WTC11 (cell line): ENCODE results near the gene TMEM17. TPM values are rescaled to one million over a fixed set of nuclear protein-coding genes. Genes with fewer than 3 reads are reported as not detected.
A peak's percentile ranks its signal among the peaks of the same experiment; 100 is the strongest.

ENCODE experiments used
- ATAC-seq: fragments of 200-7000 bp; cut with Tn5 transposase; 2 replicates; pipeline ENCODE4 v1.10.0; 2021; ENCODE audit warnings: mild to moderate bottlenecking, moderate library complexity
- CTCF ChIA-PET: fragments of 300-600 bp; sonication (Branson Sonifier 250); formaldehyde crosslinking; loops from one replicate; lab custom pipeline; 2021; ENCODE audit warnings: antibody characterized with exemption; lab: Charles Lee
- POLR2A ChIA-PET: fragments of 350-600 bp; sonication (Branson Sonifier 250); formaldehyde crosslinking; loops from one replicate; lab custom pipeline; 2021; ENCODE audit warnings: antibody characterized with exemption; lab: Charles Lee
- DNase-seq: peaks from one replicate; pipeline ENCODE4 v3.0.0; 2021; ENCODE audit warnings: low spot score
- H3K27ac Mint-ChIP-seq: 2 replicates; pipeline ENCODE4 v1.8.0; 2021; ENCODE audit warnings: mixed read lengths
- H3K27me3 Mint-ChIP-seq: 2 replicates; pipeline ENCODE4 v1.8.0; 2021; ENCODE audit warnings: low read depth, mild to moderate bottlenecking, moderate library complexity, mixed read lengths
- H3K36me3 Mint-ChIP-seq: 2 replicates; pipeline ENCODE4 v1.8.0; 2021; ENCODE audit warnings: mixed read lengths
- H3K4me1 Mint-ChIP-seq: 2 replicates; pipeline ENCODE4 v1.8.0; 2022; ENCODE audit warnings: mixed read lengths
- H3K4me3 Mint-ChIP-seq: 2 replicates; pipeline ENCODE4 v1.8.0; 2021; ENCODE audit warnings: mild to moderate bottlenecking, moderate library complexity, mixed read lengths
- H3K9me3 Mint-ChIP-seq: 2 replicates; pipeline ENCODE4 v1.8.0; 2021; ENCODE audit warnings: mixed read lengths
- ATF1 ChIP-seq: sonication (generic); formaldehyde crosslinking; IDR thresholded peaks from 2 replicates; pipeline ENCODE4 v1.8.1; 2023; ENCODE audit warnings: mild to moderate bottlenecking, moderate library complexity, missing genetic modification reagents
- ATF3 ChIP-seq: sonication (generic); formaldehyde crosslinking; conservative IDR thresholded peaks from 2 replicates; pipeline ENCODE4 v1.8.1; 2022; ENCODE audit warnings: mild to moderate bottlenecking, missing genetic modification reagents
- CREB1 ChIP-seq: sonication (generic); formaldehyde crosslinking; IDR thresholded peaks from 2 replicates; pipeline ENCODE4 v1.8.0; 2023; ENCODE audit warnings: mild to moderate bottlenecking, missing genetic modification reagents
- FOXJ3 ChIP-seq: sonication (generic); formaldehyde crosslinking; IDR thresholded peaks from 2 replicates; pipeline ENCODE4 v1.9.0; 2021; ENCODE audit warnings: missing genetic modification reagents, mild to moderate bottlenecking, borderline replicate concordance
- FOXP4 ChIP-seq: sonication (generic); formaldehyde crosslinking; IDR thresholded peaks from 2 replicates; pipeline ENCODE4 v1.8.0; 2022; ENCODE audit warnings: mild to moderate bottlenecking, missing genetic modification reagents
- GABPB1 ChIP-seq: sonication (generic); formaldehyde crosslinking; IDR thresholded peaks from 2 replicates; pipeline ENCODE4 v1.8.1; 2023; ENCODE audit warnings: mild to moderate bottlenecking, missing genetic modification reagents
- IRF1 ChIP-seq: sonication (generic); formaldehyde crosslinking; IDR thresholded peaks from 2 replicates; pipeline ENCODE4 v1.8.0; 2023; ENCODE audit warnings: missing genetic modification reagents
- JUN ChIP-seq: sonication (generic); formaldehyde crosslinking; IDR thresholded peaks from 2 replicates; pipeline ENCODE4 v1.8.0; 2023; ENCODE audit warnings: mild to moderate bottlenecking, missing genetic modification reagents
- MLX ChIP-seq: sonication (generic); formaldehyde crosslinking; IDR thresholded peaks from 2 replicates; pipeline ENCODE4 v1.8.1; 2023; ENCODE audit warnings: mild to moderate bottlenecking, missing genetic modification reagents, moderate library complexity
- ZNF423 ChIP-seq: fragments of 250-450 bp; sonication (Bioruptor Pico); IDR thresholded peaks from 2 replicates; pipeline ENCODE4 v2.1.2; 2022; ENCODE audit warnings: mild to moderate bottlenecking, moderate library complexity
- ZSCAN18 ChIP-seq: fragments of 250-450 bp; sonication (Bioruptor Pico); IDR thresholded peaks from 2 replicates; pipeline ENCODE4 v2.1.2; 2022; ENCODE audit warnings: mild to moderate bottlenecking, moderate library complexity
- total RNA-seq: library from RNA; stranded (reverse); gene quantifications from 3 replicates; pipeline ENCODE4 v1.2.3, GENCODE V29; 2021

Gene TMEM17
- total RNA-seq, 1 experiment from 2014 or later = 1.2 TPM

GRCh38 chr2:62545261-62545660 is 39.3 kb upstream of the TMEM17 start:
- POLR2A ChIA-PET = no interaction called here
- CTCF ChIA-PET = interaction anchor here (1.0 kb wide), 1 partner anchor 87 kb away, joined by 3 read pairs; no protein-coding TSS in a partner anchor
- H3K9me3 Mint-ChIP-seq = no peaks in the 10 kb centered on the region
- no peak for DNase-seq
- H3K4me1 Mint-ChIP-seq = peaks cover 13% of the 10 kb centered on the region
- H3K27me3 Mint-ChIP-seq = no peaks in the 10 kb centered on the region
- no peaks in the 10 kb centered on the region for H3K36me3 Mint-ChIP-seq
- TF ChIP-seq IRF1 (CRISPR knock-in tag) (no peak), ATF3 (CRISPR knock-in tag) (no peak), CREB1 (CRISPR knock-in tag) (no peak), JUN (CRISPR knock-in tag) (no peak), ZSCAN18 (CRISPR knock-in tag) (no peak), ZNF423 (CRISPR knock-in tag) (no peak), ATF1 (CRISPR knock-in tag) (no peak), MLX (no peak)
- H3K27ac Mint-ChIP-seq = no peak overlapping the region
- H3K4me3 Mint-ChIP-seq = no peak overlapping the region
- no peak for ATAC-seq

GRCh38 chr2:62540408-62541168 is 34.6 kb upstream of the TMEM17 start:
- CTCF ChIA-PET = no interaction called here
- peaks cover 6% of the 10 kb centered on the region for H3K9me3 Mint-ChIP-seq
- ATAC-seq = no peak

GRCh38 chr2:62539606-62540407 is 33.8 kb upstream of the TMEM17 start:
- H3K27me3 Mint-ChIP-seq = no peaks in the 10 kb centered on the region; the same call in 1 of the 2 replicates
- CTCF ChIA-PET = no interaction called here
- no peak for TF ChIP-seq FOXP4
- TF ChIP-seq, all 79 proteins: peak for 0
- Mint-ChIP-seq H3K4me1 (peaks cover 13% of the 10 kb centered on the region), H3K4me3 (no peak overlapping the region), H3K27ac (no peak overlapping the region), H3K36me3 (peaks cover 6% of the 10 kb centered on the region), H3K9me3 (peaks cover 13% of the 10 kb centered on the region)
- DNase-seq = no peak
- POLR2A ChIA-PET = interaction anchor here (0.8 kb wide), 1 partner anchor 165 kb away, joined by 4 read pairs; the partner anchor contains the start of gene EHBP1
- ATAC-seq = no peak

More at GRCh38 chr2:62540408-62541168, 34.6 kb upstream of the TMEM17 start:
- no peak overlapping the region for H3K4me3 Mint-ChIP-seq
- POLR2A ChIA-PET = no interaction called here
- no peak overlapping the region for H3K27ac Mint-ChIP-seq
- TF ChIP-seq FOXJ3 (CRISPR knock-in tag) (no peak), GABPB1 (CRISPR knock-in tag) (peak; percentile 37; the same call in 1 of the 2 replicates)
- H3K4me1 Mint-ChIP-seq = peaks cover 13% of the 10 kb centered on the region
- DNase-seq = no peak
- peaks cover 3% of the 10 kb centered on the region for H3K36me3 Mint-ChIP-seq
- H3K27me3 Mint-ChIP-seq = no peaks in the 10 kb centered on the region
